A549 (cell line): Measurements from ENCODE around the gene JAM3. TPM values are rescaled to one million over a fixed set of nuclear protein-coding genes. Genes with fewer than 3 reads are reported as not detected.

Source experiments
- ATAC-seq, 2 experiments: fragments of 200-7000 bp in 1 of 2; fragments of >200 bp in 1 of 2; cut with Nextera tagmentation in 1 of 2; cut with Tn5 transposase in 1 of 2; 3 replicates each; pipeline versions ENCODE4 v1.8.0 to v1.9.1; 2018 to 2020; ENCODE audit warnings: mild to moderate bottlenecking in 1 of 2, moderate library complexity in 1 of 2
- CTCF ChIA-PET: fragments of 300-600 bp; sonication (Branson Sonifier 250); formaldehyde crosslinking; extraction: SDS; loops from one replicate; lab custom pipeline; 2021; ENCODE audit warnings: antibody characterized with exemption, inconsistent platforms; lab: Yijun Ruan, JAX
- POLR2A ChIA-PET: fragments of 350-600 bp; formaldehyde crosslinking; extraction: SDS; loops from one replicate; lab custom pipeline; 2021; ENCODE audit warnings: antibody characterized with exemption, inconsistent platforms; lab: Yijun Ruan, JAX
- DNase-seq, 2 experiments: peaks; one replicate each; pipeline versions ENCODE4 v3.0.0 to v3.0.0-alpha.2; 2011 to 2016; ENCODE audit warnings: low read depth in 1 of 2, low spot score in 1 of 2
- FAIRE-seq: peaks from 2 replicates; lab custom pipeline; 2011; peaks lifted over from hg19 to GRCh38; lab: Jason Lieb, UNC
- H3K27ac ChIP-seq, 2 experiments: fragments of >200 bp; sonication (Bioruptor Twin); formaldehyde crosslinking; 3 replicates each; pipeline ENCODE4 v1.5.1; 2016 to 2017
- H3K4me1 ChIP-seq: fragments of >200 bp; sonication (Bioruptor Twin); formaldehyde crosslinking; 3 replicates; pipeline ENCODE4 v1.6.1; 2016
- H3K4me2 ChIP-seq: fragments of >200 bp; sonication (Bioruptor Twin); formaldehyde crosslinking; 3 replicates; pipeline ENCODE4 v1.6.1; 2016
- H3K4me3 ChIP-seq: fragments of >200 bp; sonication (Bioruptor Twin); formaldehyde crosslinking; 3 replicates; pipeline ENCODE4 v1.5.1; 2016
- H3K9me3 ChIP-seq: fragments of >200 bp; sonication (Bioruptor Twin); formaldehyde crosslinking; 3 replicates; pipeline ENCODE4 v1.6.1; 2016
- CBX2 ChIP-seq: fragments of 200-600 bp; sonication (generic); IDR thresholded peaks from 2 replicates; pipeline ENCODE4 v1.6.1; 2016; ENCODE audit warnings: low read depth, mild to moderate bottlenecking, borderline replicate concordance
- CEBPB ChIP-seq, 2 experiments: fragments of >200 bp in 1 of 2; sonication (Bioruptor Twin) in 1 of 2; formaldehyde crosslinking in 1 of 2; IDR thresholded peaks; 2 replicates each; pipeline ENCODE4 v1.6.1; 2012 to 2016
- CHD4 ChIP-seq: fragments of 200-600 bp; sonication (generic); IDR thresholded peaks from 2 replicates; pipeline ENCODE4 v1.6.1; 2016; ENCODE audit warnings: antibody characterized with exemption, mild to moderate bottlenecking, borderline replicate concordance
- E2F6 ChIP-seq: IDR thresholded peaks from 2 replicates; pipeline ENCODE4 v1.6.1; 2012; ENCODE audit warnings: low read depth, borderline replicate concordance
- EP300 ChIP-seq, 2 experiments: fragments of >200 bp; sonication (Bioruptor Twin); formaldehyde crosslinking; IDR thresholded peaks; 2 replicates in 1 of 2; 3 replicates in 1 of 2; pipeline ENCODE4 v1.6.1; 2016 to 2017
- FOSB ChIP-seq: fragments of 250-450 bp; sonication (Bioruptor Pico); IDR thresholded peaks from 2 replicates; pipeline ENCODE4 v1.5.0; 2020; ENCODE audit warnings: mild to moderate bottlenecking, moderate library complexity
- HOXA7 ChIP-seq: fragments of 250-450 bp; sonication (Bioruptor Pico); IDR thresholded peaks from 2 replicates; pipeline ENCODE4 v1.5.0; 2020; ENCODE audit warnings: mild to moderate bottlenecking, moderate library complexity
- JUN ChIP-seq, 2 experiments: fragments of >200 bp; sonication (Bioruptor Twin); formaldehyde crosslinking; IDR thresholded peaks; 2 replicates in 1 of 2; 3 replicates in 1 of 2; pipeline ENCODE4 v1.6.1; 2016 to 2017
- JUNB ChIP-seq: fragments of >200 bp; sonication (Bioruptor Twin); formaldehyde crosslinking; IDR thresholded peaks from 2 replicates; pipeline ENCODE4 v1.6.1; 2016
- MAX ChIP-seq: IDR thresholded peaks from 2 replicates; pipeline ENCODE4 v1.6.1; 2012
- PHF8 ChIP-seq: fragments of 200-600 bp; sonication (generic); IDR thresholded peaks from 2 replicates; pipeline ENCODE4 v1.6.1; 2016; ENCODE audit warnings: low read depth, mild to moderate bottlenecking, antibody characterized with exemption, moderate library complexity, borderline replicate concordance
- POLR2A ChIP-seq: IDR thresholded peaks from 2 replicates; pipeline ENCODE4 v1.6.1; 2012; ENCODE audit warnings: mild to moderate bottlenecking, low read length
- RCOR1 ChIP-seq: fragments of 150-350 bp; IDR thresholded peaks from 2 replicates; pipeline ENCODE4 v1.6.1; 2014; ENCODE audit warnings: antibody characterized with exemption, low read length, low read depth
- SREBF2 ChIP-seq: fragments of 450-650 bp; IDR thresholded peaks from 2 replicates; pipeline ENCODE4 v1.6.1; 2014; ENCODE audit warnings: mild to moderate bottlenecking, moderate library complexity
- TFCP2L1 ChIP-seq: fragments of 250-450 bp; sonication (Bioruptor Pico); IDR thresholded peaks from 2 replicates; pipeline ENCODE4 v1.5.0; 2021; ENCODE audit warnings: mild to moderate bottlenecking
- TP53 ChIP-seq: fragments of 250-450 bp; sonication (Bioruptor Pico); IDR thresholded peaks from 2 replicates; pipeline ENCODE4 v1.5.0; 2021; ENCODE audit warnings: mild to moderate bottlenecking, moderate library complexity
- USF2 ChIP-seq: fragments of 450-650 bp; IDR thresholded peaks from 2 replicates; pipeline ENCODE4 v1.6.1; 2014; ENCODE audit warnings: antibody characterized with exemption
- ZFP36 ChIP-seq: fragments of 450-650 bp; IDR thresholded peaks from 2 replicates; pipeline ENCODE4 v1.6.1; 2014; ENCODE audit warnings: borderline replicate concordance; ENCODE audit not compliant: partially characterized antibody
- ZNF302 ChIP-seq: fragments of 250-450 bp; sonication (Bioruptor Pico); IDR thresholded peaks from 2 replicates; pipeline ENCODE4 v1.9.0; 2021; ENCODE audit warnings: inconsistent platforms, mild to moderate bottlenecking, moderate library complexity
- ZSCAN20 ChIP-seq: fragments of 250-450 bp; sonication (Bioruptor Pico); IDR thresholded peaks from 2 replicates; pipeline ENCODE4 v1.8.0; 2022; ENCODE audit warnings: mild to moderate bottlenecking, moderate library complexity
- WGBS: methylation state at CpG from one replicate; pipeline ENCODE4 v1.1.6; 2017; ENCODE audit errors: missing lambda C conversion rate; 5-methylcytosine and 5-hydroxymethylcytosine counted together
- polyA minus RNA-seq: library from RNA; depleted of rRNA, polyadenylated mRNA; stranded (reverse); fragments of >200 nt; gene quantifications from 2 replicates; pipeline ENCODE4 v1.2.3, GENCODE V29; 2011; rRNA and poly(A)+ RNA removed
- polyA plus RNA-seq, 4 experiments: library from polyadenylated mRNA; depleted of rRNA in 3 of 4; stranded (reverse); fragments of >200 nt; fragmentation: RNase III in 1 of 4; extraction: RNeasy Plus Mini Kit Qiagen cat#74134 plus additional on column Dnase treatment in 1 of 4; gene quantifications; 2 replicates in 3 of 4; 3 replicates in 1 of 4; pipeline ENCODE4 v1.2.3, GENCODE V29; 2011 to 2017
- TF ChIP-seq, protein P1 (sequence below): fragments of 200-600 bp; sonication (generic); IDR thresholded peaks from 2 replicates; pipeline ENCODE4 v1.6.1; 2016; ENCODE audit warnings: antibody characterized with exemption, mild to moderate bottlenecking, moderate library complexity
- TF ChIP-seq, protein P2 (sequence below): fragments of 250-450 bp; sonication (Bioruptor Pico); IDR thresholded peaks from 2 replicates; pipeline ENCODE4 v1.5.0; 2021; ENCODE audit warnings: mild to moderate bottlenecking, moderate library complexity, borderline replicate concordance

The JAM3 gene
- polyA plus RNA-seq (2011; rRNA removed) (2.6 and 5.2 TPM in 2 replicates), polyA plus RNA-seq (2017; fragmentation: RNase III; extraction: RNeasy Plus Mini Kit Qiagen cat#74134 plus additional on column Dnase treatment) (4.0 to 4.6 TPM (median 4.1 TPM) in 3 replicates), polyA minus RNA-seq (1.5 and 1.8 TPM in 2 replicates)
- polyA plus RNA-seq (2012; cell fraction: cytosol; rRNA removed) = 1.9 and 2.2 TPM in 2 replicates
- 1.5 and 2.4 TPM in 2 replicates for polyA plus RNA-seq (2012; cell fraction: nucleus; rRNA removed)

DNA sequence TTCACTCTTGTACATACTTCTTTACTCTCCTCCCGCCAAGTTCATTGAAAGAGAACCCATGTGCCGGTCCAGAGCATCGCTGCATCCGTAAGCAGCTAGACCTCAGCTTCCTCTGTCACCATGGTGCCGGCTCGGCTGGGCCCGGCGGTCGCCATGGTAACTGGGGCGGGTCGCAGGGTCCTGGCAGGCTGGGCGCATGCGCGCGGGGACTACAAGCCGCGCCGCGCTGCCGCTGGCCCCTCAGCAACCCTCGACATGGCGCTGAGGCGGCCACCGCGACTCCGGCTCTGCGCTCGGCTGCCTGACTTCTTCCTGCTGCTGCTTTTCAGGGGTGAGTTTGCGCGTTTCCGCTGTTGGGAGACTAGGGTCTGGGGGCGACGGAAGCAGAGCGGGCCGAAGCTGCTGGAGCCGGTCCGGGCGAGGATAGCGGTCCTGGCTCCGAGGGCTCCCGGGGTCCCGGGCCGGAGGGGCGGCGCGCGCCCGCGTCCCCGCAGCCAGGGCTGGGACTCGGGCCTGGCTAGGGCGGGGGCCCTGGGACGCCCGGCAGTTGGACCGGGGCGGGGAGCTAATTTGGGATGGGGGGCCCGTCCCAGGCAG lies at the start of gene JAM3:
Gene JAM3 (plus strand): TSS at position 244 of the 597 bp plus-strand sequence. CDS start 12 bp downstream, at position 256.
- ATAC-seq (peak; percentile 82 to 95; a peak in 5 of 6 replicates), FAIRE-seq (no peak)
- no peak for TF ChIP-seq HOXA7 (CRISPR knock-in tag)
- TF ChIP-seq SREBF2 = no peak
- no peak for TF ChIP-seq EP300 (IDR thresholded peaks at IDR 0.05)
- peak; percentile 30; the same call in 1 of the 2 replicates for TF ChIP-seq PHF8
- TF ChIP-seq E2F6 = no peak
- peak; percentile 27; the same call in 1 of the 2 replicates for TF ChIP-seq POLR2A
- TF ChIP-seq USF2 = no peak
- TF ChIP-seq FOSB (CRISPR knock-in tag) = no peak
- TF ChIP-seq ZFP36 = no peak
- no peak for TF ChIP-seq CEBPB (IDR thresholded peaks at IDR 0.05)
- TF ChIP-seq, all 56 proteins: peak for 2
- ChIA-PET CTCF (no interaction called here), POLR2A (no interaction called here)
- DNase-seq = peak; percentile 74
- WGBS = 45% methylated on average over 20 of the region's 57 CpGs
- Histone ChIP-seq H3K27ac (peak within 1 kb of the TSS; percentile 40 to 79; a peak in 3 of 6 replicates), H3K4me3 (peak within 1 kb of the TSS; percentile 49), H3K4me1 (no peaks in the 10 kb centered on the region), H3K9me3 (no peaks in the 10 kb centered on the region), H3K4me2 (peak within 1 kb of the TSS; percentile 76)

GRCh38 chr11:134019500-134019899 lies 49.4 kb upstream of the JAM3 start:
- no peak overlapping the region for H3K4me2 ChIP-seq
- CTCF ChIA-PET = interaction anchor here (1.2 kb wide), 1 partner anchor 13 kb away, joined by 3 read pairs; no protein-coding TSS in a partner anchor
- POLR2A ChIA-PET = no interaction called here
- no peak for TF ChIP-seq JUNB
- no peak for TF ChIP-seq ZSCAN20
- TF ChIP-seq PHF8 = no peak
- no peak for TF ChIP-seq MAX
- no peak for TF ChIP-seq ZFP36
- TF ChIP-seq JUN (IDR thresholded peaks at IDR 0.05) = no peak
- TF ChIP-seq TP53 (CRISPR knock-in tag) = no peak
- no peak for TF ChIP-seq CHD4
- TF ChIP-seq SREBF2 = no peak
- TF ChIP-seq, protein P1, sequence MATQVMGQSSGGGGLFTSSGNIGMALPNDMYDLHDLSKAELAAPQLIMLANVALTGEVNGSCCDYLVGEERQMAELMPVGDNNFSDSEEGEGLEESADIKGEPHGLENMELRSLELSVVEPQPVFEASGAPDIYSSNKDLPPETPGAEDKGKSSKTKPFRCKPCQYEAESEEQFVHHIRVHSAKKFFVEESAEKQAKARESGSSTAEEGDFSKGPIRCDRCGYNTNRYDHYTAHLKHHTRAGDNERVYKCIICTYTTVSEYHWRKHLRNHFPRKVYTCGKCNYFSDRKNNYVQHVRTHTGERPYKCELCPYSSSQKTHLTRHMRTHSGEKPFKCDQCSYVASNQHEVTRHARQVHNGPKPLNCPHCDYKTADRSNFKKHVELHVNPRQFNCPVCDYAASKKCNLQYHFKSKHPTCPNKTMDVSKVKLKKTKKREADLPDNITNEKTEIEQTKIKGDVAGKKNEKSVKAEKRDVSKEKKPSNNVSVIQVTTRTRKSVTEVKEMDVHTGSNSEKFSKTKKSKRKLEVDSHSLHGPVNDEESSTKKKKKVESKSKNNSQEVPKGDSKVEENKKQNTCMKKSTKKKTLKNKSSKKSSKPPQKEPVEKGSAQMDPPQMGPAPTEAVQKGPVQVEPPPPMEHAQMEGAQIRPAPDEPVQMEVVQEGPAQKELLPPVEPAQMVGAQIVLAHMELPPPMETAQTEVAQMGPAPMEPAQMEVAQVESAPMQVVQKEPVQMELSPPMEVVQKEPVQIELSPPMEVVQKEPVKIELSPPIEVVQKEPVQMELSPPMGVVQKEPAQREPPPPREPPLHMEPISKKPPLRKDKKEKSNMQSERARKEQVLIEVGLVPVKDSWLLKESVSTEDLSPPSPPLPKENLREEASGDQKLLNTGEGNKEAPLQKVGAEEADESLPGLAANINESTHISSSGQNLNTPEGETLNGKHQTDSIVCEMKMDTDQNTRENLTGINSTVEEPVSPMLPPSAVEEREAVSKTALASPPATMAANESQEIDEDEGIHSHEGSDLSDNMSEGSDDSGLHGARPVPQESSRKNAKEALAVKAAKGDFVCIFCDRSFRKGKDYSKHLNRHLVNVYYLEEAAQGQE = no peak
- no peak for TF ChIP-seq ZNF302 (CRISPR knock-in tag)
- no peak for TF ChIP-seq CBX2
- no peak for TF ChIP-seq USF2
- TF ChIP-seq RCOR1 = no peak
- no peak for TF ChIP-seq TFCP2L1 (CRISPR knock-in tag)
- no peak for TF ChIP-seq EP300 (IDR thresholded peaks at IDR 0.05)
- TF ChIP-seq CEBPB (IDR thresholded peaks at IDR 0.05) = no peak
- TF ChIP-seq, protein P2, sequence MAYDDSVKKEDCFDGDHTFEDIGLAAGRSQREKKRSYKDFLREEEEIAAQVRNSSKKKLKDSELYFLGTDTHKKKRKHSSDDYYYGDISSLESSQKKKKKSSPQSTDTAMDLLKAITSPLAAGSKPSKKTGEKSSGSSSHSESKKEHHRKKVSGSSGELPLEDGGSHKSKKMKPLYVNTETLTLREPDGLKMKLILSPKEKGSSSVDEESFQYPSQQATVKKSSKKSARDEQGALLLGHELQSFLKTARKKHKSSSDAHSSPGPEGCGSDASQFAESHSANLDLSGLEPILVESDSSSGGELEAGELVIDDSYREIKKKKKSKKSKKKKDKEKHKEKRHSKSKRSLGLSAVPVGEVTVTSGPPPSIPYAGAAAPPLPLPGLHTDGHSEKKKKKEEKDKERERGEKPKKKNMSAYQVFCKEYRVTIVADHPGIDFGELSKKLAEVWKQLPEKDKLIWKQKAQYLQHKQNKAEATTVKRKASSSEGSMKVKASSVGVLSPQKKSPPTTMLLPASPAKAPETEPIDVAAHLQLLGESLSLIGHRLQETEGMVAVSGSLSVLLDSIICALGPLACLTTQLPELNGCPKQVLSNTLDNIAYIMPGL (CRISPR knock-in tag) = no peak
- TF ChIP-seq, all 56 proteins: peak for 0
- no peak for FAIRE-seq
- 10% methylated on average over 7 of the region's 7 CpGs for WGBS
- no peaks in the 10 kb centered on the region for H3K9me3 ChIP-seq
- H3K4me3 ChIP-seq = no peak overlapping the region
- no peak for DNase-seq
- H3K27ac ChIP-seq = no peak overlapping the region
- no peak for ATAC-seq
- H3K4me1 ChIP-seq = no peaks in the 10 kb centered on the region
